COR-L47 (cell line): Measurements from ENCODE around the gene HOXA5.

Experiments
- DNase-seq: peaks from one replicate; lab custom pipeline; 2025; lab: John Stamatoyannopoulos, UW

The HOXA5 gene

GRCh38 chr7:27132978-27133377, 10.5 kb downstream of the HOXA5 start:
- DNase-seq, result no peak

GRCh38 chr7:27132214-27132613, 11.3 kb downstream of the HOXA5 start:
- no peak for DNase-seq

- DNase-seq, result no peak
Measured at GRCh38 chr7:27131390-27131819, 12.1 kb downstream of the HOXA5 start.

- DNase-seq, result no peak
Measured at GRCh38 chr7:27130540-27131389, 12.7 kb downstream of the HOXA5 start, which contains the start of gene HOXA4. TSS of gene HOXA4 (minus strand) at chr7:27130757. CDS start at chr7:27130733, 24 bp downstream.

- no peak for DNase-seq
Measured at GRCh38 chr7:27129729-27130539, 13.5 kb downstream of the HOXA5 start.

GRCh38 chr7:27128776-27129728, 14.4 kb downstream of the HOXA5 start:
- DNase-seq, result no peak

- no peak for DNase-seq
Measured at GRCh38 chr7:27128034-27128433, 15.4 kb downstream of the HOXA5 start.

GRCh38 chr7:27126596-27127327, 16.7 kb downstream of the HOXA5 start:
- no peak for DNase-seq

- DNase-seq, result no peak
Measured at GRCh38 chr7:27125986-27126394, 17.5 kb downstream of the HOXA5 start.

- no peak for DNase-seq
Measured at GRCh38 chr7:27124902-27125689, 18.4 kb downstream of the HOXA5 start.

GRCh38 chr7:27124096-27124901, 19.2 kb downstream of the HOXA5 start:
- DNase-seq, result no peak

GRCh38 chr7:27123477-27124053, 19.9 kb downstream of the HOXA5 start:
- DNase-seq, result no peak

GRCh38 chr7:27123007-27123476, 20.4 kb downstream of the HOXA5 start:
- DNase-seq, result no peak

- DNase-seq, result no peak
Measured at GRCh38 chr7:27122077-27122910, 21.2 kb downstream of the HOXA5 start.

- DNase-seq, result no peak
Measured at GRCh38 chr7:27121684-27122076, 21.8 kb downstream of the HOXA5 start.

GRCh38 chr7:27119412-27119911, 24.0 kb downstream of the HOXA5 start:
- no peak for DNase-seq

- DNase-seq, result no peak
Measured at GRCh38 chr7:27118580-27118979, 24.9 kb downstream of the HOXA5 start.
